Trophoblast cell (in vitro differentiated cells and primary cell): ENCODE results near the gene EXPH5.

ENCODE experiments used
- DNase-seq, 2 donors: peaks; one replicate each; pipeline ENCODE4 v3.0.0-alpha.2; 2016
- H2AFZ ChIP-seq: 2 replicates; pipeline ENCODE4 v1.6.1; 2013; ENCODE audit warnings: low read length, moderate library complexity, mild to moderate bottlenecking; ENCODE audit not compliant: insufficient read depth, poor library complexity
- H2AK5ac ChIP-seq: 2 replicates; pipeline ENCODE4 v1.6.1; 2013; ENCODE audit warnings: mild to moderate bottlenecking, low read length
- H2BK120ac ChIP-seq: 2 replicates; pipeline ENCODE4 v1.6.1; 2013; ENCODE audit warnings: low read length, mild to moderate bottlenecking, moderate library complexity; ENCODE audit not compliant: insufficient read depth, poor library complexity
- H2BK12ac ChIP-seq: 2 replicates; pipeline ENCODE4 v1.6.1; 2013; ENCODE audit warnings: mild to moderate bottlenecking, low read length, moderate library complexity
- H2BK5ac ChIP-seq: 2 replicates; pipeline ENCODE4 v1.6.1; 2013; ENCODE audit warnings: low read length, low read depth, moderate library complexity, mild to moderate bottlenecking; ENCODE audit not compliant: poor library complexity
- H3K14ac ChIP-seq: 2 replicates; pipeline ENCODE4 v1.6.1; 2013; ENCODE audit warnings: mild to moderate bottlenecking, low read length
- H3K18ac ChIP-seq: 2 replicates; pipeline ENCODE4 v1.6.1; 2013; ENCODE audit warnings: mild to moderate bottlenecking, low read length
- H3K23ac ChIP-seq: 2 replicates; pipeline ENCODE4 v1.6.1; 2013; ENCODE audit warnings: low read length
- H3K27ac ChIP-seq: 2 replicates; pipeline ENCODE4 v1.5.1; 2013; ENCODE audit warnings: low read depth, mild to moderate bottlenecking, inconsistent platforms, low read length, moderate library complexity
- H3K27me3 ChIP-seq: 2 replicates; pipeline ENCODE4 v1.6.1; 2013; ENCODE audit warnings: inconsistent platforms, mild to moderate bottlenecking, low read length, moderate library complexity; ENCODE audit not compliant: insufficient read depth
- H3K36me3 ChIP-seq, 2 experiments: 1 replicate in 1 of 2; 2 replicates in 1 of 2; pipeline ENCODE4 v1.6.1; 2013; ENCODE audit warnings: low read length in 2 of 2, mild to moderate bottlenecking in 2 of 2, moderate library complexity in 1 of 2; ENCODE audit not compliant: insufficient read depth in 2 of 2, control insufficient read depth in 1 of 2
- H3K4ac ChIP-seq: 2 replicates; pipeline ENCODE4 v1.6.1; 2013; ENCODE audit warnings: low read depth, mild to moderate bottlenecking, low read length, moderate library complexity
- H3K4me1 ChIP-seq, 2 experiments: 1 replicate in 1 of 2; 2 replicates in 1 of 2; pipeline ENCODE4 v1.6.1; 2013; ENCODE audit warnings: low read length in 2 of 2, mild to moderate bottlenecking in 2 of 2, moderate library complexity in 1 of 2; ENCODE audit not compliant: insufficient read depth in 2 of 2, control insufficient read depth in 1 of 2
- H3K4me2 ChIP-seq: 2 replicates; pipeline ENCODE4 v1.6.1; 2013; ENCODE audit warnings: inconsistent platforms, mild to moderate bottlenecking, low read length, moderate library complexity
- H3K4me3 ChIP-seq: 2 replicates; pipeline ENCODE4 v1.5.1; 2013; ENCODE audit warnings: mild to moderate bottlenecking, low read depth, low read length, inconsistent platforms
- H3K79me1 ChIP-seq: one replicate; pipeline ENCODE4 v1.6.1; 2013; ENCODE audit warnings: low read length
- H3K79me2 ChIP-seq: 2 replicates; pipeline ENCODE4 v1.6.1; 2013; ENCODE audit warnings: low read length, mild to moderate bottlenecking; ENCODE audit not compliant: control insufficient read depth, insufficient read depth, poor library complexity
- H3K9ac ChIP-seq: 2 replicates; pipeline ENCODE4 v1.6.1; 2013; ENCODE audit warnings: mild to moderate bottlenecking, low read length
- H3K9me3 ChIP-seq: 2 replicates; pipeline ENCODE4 v1.6.1; 2013; ENCODE audit warnings: low read depth, mild to moderate bottlenecking, control low read depth, inconsistent platforms, low read length; ENCODE audit not compliant: insufficient read depth
- H4K12ac ChIP-seq: 2 replicates; pipeline ENCODE4 v1.6.1; 2013; ENCODE audit warnings: low read depth, mild to moderate bottlenecking, low read length, moderate library complexity
- H4K8ac ChIP-seq: 2 replicates; pipeline ENCODE4 v1.6.1; 2013; ENCODE audit warnings: low read depth, mild to moderate bottlenecking, low read length, moderate library complexity
- H4K91ac ChIP-seq: one replicate; pipeline ENCODE4 v1.6.1; 2013; ENCODE audit warnings: low read depth, mild to moderate bottlenecking, low read length, moderate library complexity
- WGBS: extraction: QIAGEN DNeasy Blood & Tissue Kit; methylation state at CpG from one replicate; pipeline ENCODE4 v1.1.7; 2013; ENCODE audit warnings: missing lambda C conversion rate; ENCODE audit not compliant: insufficient read length, insufficient coverage; ENCODE audit errors: extremely low coverage; 5-methylcytosine and 5-hydroxymethylcytosine counted together

The EXPH5 gene

DNA sequence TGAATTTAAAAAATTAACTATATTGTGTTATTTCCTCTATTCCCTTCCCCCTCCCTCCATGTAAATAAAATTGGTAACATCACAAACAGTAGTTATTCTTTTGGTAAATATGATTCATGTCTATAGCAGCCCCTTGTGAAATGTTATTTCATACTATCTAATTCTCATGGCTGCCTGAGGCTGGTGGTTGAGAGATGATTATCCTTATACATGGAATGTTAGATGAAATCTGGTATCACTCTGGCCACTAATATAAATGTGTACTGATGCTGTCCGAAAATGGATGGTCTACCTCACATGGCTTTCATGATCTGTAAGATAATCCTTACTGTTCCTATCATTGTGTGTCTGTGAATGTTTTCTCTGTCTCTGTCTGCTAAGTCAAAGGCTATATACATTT is 25.0 kb upstream of the EXPH5 start:
- no peak overlapping the region for H2AFZ ChIP-seq
- H2BK12ac ChIP-seq, result no peak overlapping the region
- no CpG with 5 or more reads among the region's 1 CpG for WGBS
- H3K4ac ChIP-seq, result no peak overlapping the region
- H3K79me1 ChIP-seq, result peaks cover 8% of the 10 kb centered on the region
- H3K14ac ChIP-seq, result no peak overlapping the region
- no peaks in the 10 kb centered on the region for H3K36me3 ChIP-seq
- no peak overlapping the region for H4K8ac ChIP-seq
- no peaks in the 10 kb centered on the region for H3K9me3 ChIP-seq
- H2BK5ac ChIP-seq, result no peak overlapping the region
- no peak overlapping the region for H3K9ac ChIP-seq
- no peaks in the 10 kb centered on the region for H3K27me3 ChIP-seq
- no peak overlapping the region for H4K12ac ChIP-seq
- no peak overlapping the region for H3K18ac ChIP-seq
- H3K4me2 ChIP-seq, result no peak overlapping the region
- no peak overlapping the region for H3K4me3 ChIP-seq
- no peak overlapping the region for H4K91ac ChIP-seq
- DNase-seq, result peak; percentile 64 to 87
- H3K79me2 ChIP-seq, result no peaks in the 10 kb centered on the region
- no peak overlapping the region for H2AK5ac ChIP-seq
- peaks cover 3 to 10% of the 10 kb centered on the region in 2 experiments for H3K4me1 ChIP-seq
- H3K27ac ChIP-seq, result no peak overlapping the region
- H3K23ac ChIP-seq, result no peak overlapping the region
- no peak overlapping the region for H2BK120ac ChIP-seq

DNA sequence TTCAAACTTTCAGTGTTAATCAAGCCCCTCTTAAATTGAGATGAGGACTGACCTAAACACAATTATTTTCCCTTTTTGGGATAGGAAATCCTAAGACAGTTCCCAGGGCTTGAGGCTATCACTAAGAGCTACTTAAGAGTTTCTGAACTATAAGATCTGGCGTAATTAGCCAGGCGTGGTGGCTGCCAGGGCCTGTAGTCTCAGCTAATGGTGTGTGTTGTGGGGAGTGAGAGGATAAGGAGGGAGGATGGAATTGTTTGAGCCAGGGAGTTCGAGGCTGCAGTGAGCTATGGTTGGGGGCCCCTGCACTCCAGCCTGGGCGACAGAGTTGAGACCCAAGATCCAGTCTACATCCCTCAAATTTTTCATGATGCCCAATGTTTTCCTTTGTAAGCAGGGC is 23.5 kb upstream of the EXPH5 start:
- Histone ChIP-seq H2BK5ac (no peak overlapping the region), H3K36me3 (no peaks in the 10 kb centered on the region), H3K9ac (no peak overlapping the region), H3K4ac (no peak overlapping the region), H3K14ac (no peak overlapping the region), H3K18ac (no peak overlapping the region), H3K27me3 (no peaks in the 10 kb centered on the region), H2BK120ac (peak overlapping the region; percentile 15), H3K4me1 (peaks cover 3 to 10% of the 10 kb centered on the region in 2 experiments), H2AFZ (no peak overlapping the region), H2BK12ac (peak overlapping the region; percentile 10), H4K91ac (peak overlapping the region; percentile 21), H3K4me3 (no peak overlapping the region), H3K79me2 (no peaks in the 10 kb centered on the region), H3K9me3 (no peaks in the 10 kb centered on the region), H3K4me2 (no peak overlapping the region), H3K23ac (no peak overlapping the region), H3K27ac (peak overlapping the region; percentile 28), H2AK5ac (no peak overlapping the region), H4K8ac (no peak overlapping the region), H4K12ac (no peak overlapping the region), H3K79me1 (peaks cover 8% of the 10 kb centered on the region)
- no CpG with 5 or more reads among the region's 4 CpGs for WGBS
- peak in 1 of 2 donors; percentile 40 for DNase-seq

DNA sequence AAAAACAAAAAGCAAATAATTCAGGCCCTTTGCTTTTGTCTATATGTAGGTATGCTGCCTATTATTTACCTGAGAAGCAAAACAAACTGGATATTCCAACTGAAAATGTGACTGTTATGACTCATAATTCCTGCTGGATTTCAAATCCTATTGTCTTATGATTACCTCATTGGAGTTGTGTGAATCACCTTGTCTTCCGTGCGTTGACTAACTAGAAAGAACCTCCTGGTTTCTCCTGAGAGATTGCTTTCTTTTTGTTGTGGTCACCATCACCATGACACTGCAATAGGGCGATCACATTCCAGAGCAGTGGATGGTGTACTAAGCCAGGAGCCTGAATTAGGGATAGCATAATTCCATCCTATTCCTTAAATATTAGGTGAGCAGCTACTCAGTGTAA is 23.0 kb upstream of the EXPH5 start:
- no peak overlapping the region for H3K23ac ChIP-seq

DNA sequence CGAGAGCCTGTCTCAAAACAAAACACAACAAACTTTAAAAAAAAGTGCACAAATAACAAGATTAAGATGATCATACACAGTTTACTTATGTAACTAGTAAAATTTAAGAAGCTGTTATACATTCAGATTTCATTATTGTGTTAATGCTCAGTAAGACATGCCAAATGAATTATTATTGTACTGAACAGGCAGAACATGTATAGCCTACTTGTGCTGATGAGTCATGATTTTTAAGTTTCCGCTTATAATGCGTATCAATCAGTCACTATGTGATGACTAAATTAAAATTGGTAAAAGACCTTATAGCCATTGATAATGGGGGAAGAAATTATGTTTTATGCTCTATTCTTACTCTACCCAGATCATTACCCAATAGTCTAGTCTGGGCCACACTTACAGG is 20.5 kb upstream of the EXPH5 start:
- H3K14ac ChIP-seq, result no peak overlapping the region
- no peak overlapping the region for H3K23ac ChIP-seq
- peaks cover 12% of the 10 kb centered on the region for H3K79me1 ChIP-seq
- H2AFZ ChIP-seq, result no peak overlapping the region
- no peak overlapping the region for H3K4ac ChIP-seq
- no peaks in the 10 kb centered on the region for H3K9me3 ChIP-seq
- H3K36me3 ChIP-seq, result no peaks in the 10 kb centered on the region
- no peak overlapping the region for H3K4me3 ChIP-seq
- DNase-seq, result no peak
- H4K12ac ChIP-seq, result no peak overlapping the region
- no peak overlapping the region for H4K91ac ChIP-seq
- no peak overlapping the region for H2AK5ac ChIP-seq
- H4K8ac ChIP-seq, result no peak overlapping the region
- H3K4me1 ChIP-seq, result peaks cover 6 to 17% of the 10 kb centered on the region in 2 experiments
- no peaks in the 10 kb centered on the region for H3K27me3 ChIP-seq
- H3K9ac ChIP-seq, result no peak overlapping the region
- no CpG with 5 or more reads among the region's 3 CpGs for WGBS
- H3K4me2 ChIP-seq, result no peak overlapping the region
- no peak overlapping the region for H2BK120ac ChIP-seq
- peak overlapping the region; percentile 35 for H2BK12ac ChIP-seq
- no peak overlapping the region for H3K18ac ChIP-seq
- H2BK5ac ChIP-seq, result no peak overlapping the region
- no peaks in the 10 kb centered on the region for H3K79me2 ChIP-seq
- no peak overlapping the region for H3K27ac ChIP-seq

More for the DNA sequence above, 23.0 kb upstream of the EXPH5 start:
- peak overlapping the region; percentile 43 for H3K27ac ChIP-seq
- no peak overlapping the region for H3K4ac ChIP-seq
- H3K9me3 ChIP-seq, result no peaks in the 10 kb centered on the region
- H3K18ac ChIP-seq, result peak overlapping the region; percentile 76
- no peak overlapping the region for H3K4me3 ChIP-seq
- peak overlapping the region; percentile 70 for H4K91ac ChIP-seq
- H2AK5ac ChIP-seq, result no peak overlapping the region
- H4K12ac ChIP-seq, result no peak overlapping the region
- H2AFZ ChIP-seq, result no peak overlapping the region
- no peak overlapping the region for H3K4me2 ChIP-seq
- no peak overlapping the region for H2BK5ac ChIP-seq
- H3K14ac ChIP-seq, result peak overlapping the region; percentile 63
- H3K4me1 ChIP-seq, result peaks cover 3 to 10% of the 10 kb centered on the region in 2 experiments
- no CpG with 5 or more reads among the region's 3 CpGs for WGBS
- no peak overlapping the region for H4K8ac ChIP-seq
- no peak overlapping the region for H3K9ac ChIP-seq
- H2BK120ac ChIP-seq, result peak overlapping the region; percentile 85
- peaks cover 8% of the 10 kb centered on the region for H3K79me1 ChIP-seq
- H3K27me3 ChIP-seq, result no peaks in the 10 kb centered on the region
- no peaks in the 10 kb centered on the region for H3K36me3 ChIP-seq
- peak overlapping the region; percentile 42 for H2BK12ac ChIP-seq
- H3K79me2 ChIP-seq, result no peaks in the 10 kb centered on the region
- peak; percentile 73 to 96 for DNase-seq
